Sigmoid colon (tissue), 4 donors: ENCODE results near the gene FREM1.

Source experiments
- CTCF ChIP-seq, 4 experiments: fragments of 450-650 bp in 3 of 4; fragments of 200-600 bp in 1 of 4; IDR thresholded peaks; one replicate each; pipeline ENCODE4 v1.5.1; 2016 to 2019; ENCODE audit warnings: antibody characterized with exemption in 4 of 4, mild to moderate bottlenecking in 3 of 4, moderate library complexity in 2 of 4
- POLR2A ChIP-seq, 2 donors: fragments of 450-650 bp; IDR thresholded peaks; one replicate each; pipeline ENCODE4 v1.6.1; 2016; ENCODE audit warnings: antibody characterized with exemption in 2 of 2, mild to moderate bottlenecking in 2 of 2, moderate library complexity in 2 of 2
- POLR2AphosphoS5 ChIP-seq, 4 donors: sonication (generic); formaldehyde crosslinking; IDR thresholded peaks; one replicate each; pipeline ENCODE4 v1.6.1; 2017; ENCODE audit warnings: antibody characterized with exemption in 4 of 4

- TF ChIP-seq CTCF (IDR thresholded peaks at IDR 0.05) (no peak), POLR2A (IDR thresholded peaks at IDR 0.05) (no peak), POLR2AphosphoS5 (IDR thresholded peaks at IDR 0.05) (no peak)
Measured at GRCh38 chr9:14731294-14731981, 178.8 kb downstream of the FREM1 start.
